GM12878 (cell line): ENCODE measurements around the gene HEPHL1. TPM values are rescaled to one million over a fixed set of nuclear protein-coding genes. Genes with fewer than 3 reads are reported as not detected.

ENCODE experiments used
- ATAC-seq: fragments of 200-7000 bp; cut with Tn5 transposase; 3 replicates; pipeline ENCODE4 v1.9.1; 2020; ENCODE audit warnings: mild to moderate bottlenecking, moderate library complexity
- BruUV-seq: library from RNA; stranded (reverse); fragments of 400-500 nt; replicated peaks from 2 replicates; lab custom pipeline; 2021; lab: Mats Ljungman, UMichigan
- CTCF ChIA-PET: fragments of 300-600 bp; sonication (Branson Sonifier 250); formaldehyde crosslinking; extraction: SDS; loops from one replicate; lab custom pipeline; 2021; ENCODE audit warnings: inconsistent platforms; lab: Yijun Ruan, JAX
- POLR2A ChIA-PET: fragments of 350-600 bp; formaldehyde crosslinking; extraction: SDS; loops from one replicate; lab custom pipeline; 2021; ENCODE audit warnings: inconsistent platforms; lab: Charles Lee
- RAD21 ChIA-PET: fragments of 300-600 bp; sonication (Branson Sonifier 250); formaldehyde crosslinking; loops from one replicate; lab custom pipeline; 2023; ENCODE audit warnings: antibody characterized with exemption; ENCODE audit not compliant: unreplicated experiment; lab: Charles Lee
- SMC1A ChIA-PET: fragments of 300-600 bp; sonication (Branson Sonifier 250); formaldehyde crosslinking; loops from one replicate; lab custom pipeline; 2023; ENCODE audit not compliant: unreplicated experiment, uncharacterized antibody; lab: Charles Lee
- DNase-seq: peaks from one replicate; pipeline ENCODE4 v3.0.0-alpha.2; 2011; ENCODE audit warnings: low read depth, low spot score
- FAIRE-seq: peaks from 3 replicates; lab custom pipeline; 2011; peaks lifted over from hg19 to GRCh38; lab: Jason Lieb, UNC
- H2AFZ ChIP-seq: 2 replicates; pipeline ENCODE4 v1.6.0; 2011; ENCODE audit warnings: low read depth, low read length, control low read depth; ENCODE audit not compliant: control insufficient read depth
- H3K27ac ChIP-seq: 2 replicates; pipeline ENCODE4 v1.5.1; 2011; ENCODE audit warnings: control low read depth; ENCODE audit not compliant: control insufficient read depth, insufficient read depth
- H3K27me3 ChIP-seq, 2 experiments: replicated peaks in 1 of 2; 2 replicates each; pipeline versions ENCODE4 v1.6.0 to v1.6.1; 2011; ENCODE audit warnings: low read length in 1 of 2; ENCODE audit not compliant: control insufficient read depth in 2 of 2, insufficient read depth in 2 of 2
- H3K36me3 ChIP-seq, 2 experiments: 2 replicates each; pipeline ENCODE4 v1.5.1; 2011; ENCODE audit warnings: low read length in 1 of 2; ENCODE audit not compliant: control insufficient read depth in 2 of 2, insufficient read depth in 2 of 2
- H3K4me1 ChIP-seq: 2 replicates; pipeline ENCODE4 v1.6.1; 2011; ENCODE audit warnings: mild to moderate bottlenecking, low read length, moderate library complexity, mixed read lengths; ENCODE audit not compliant: control insufficient read depth, insufficient read depth
- H3K4me2 ChIP-seq: 2 replicates; pipeline ENCODE4 v1.6.0; 2011; ENCODE audit warnings: control low read depth; ENCODE audit not compliant: control insufficient read depth, insufficient read depth
- H3K4me3 ChIP-seq: fragments of 200-600 bp; sonication (generic); 2 replicates; pipeline ENCODE4 v1.5.1; 2016
- H3K79me2 ChIP-seq: 2 replicates; pipeline ENCODE4 v1.6.0; 2011; ENCODE audit warnings: low read length; ENCODE audit not compliant: control insufficient read depth, insufficient read depth
- H3K9ac ChIP-seq: 2 replicates; pipeline ENCODE4 v1.8.0; 2011; ENCODE audit warnings: low read length, control low read depth, mixed read lengths; ENCODE audit not compliant: control insufficient read depth, insufficient read depth
- H3K9me3 ChIP-seq: replicated peaks from 3 replicates; pipeline ENCODE4 v1.5.1; 2011; ENCODE audit warnings: mild to moderate bottlenecking, low read length; ENCODE audit not compliant: control insufficient read depth, insufficient read depth
- H4K20me1 ChIP-seq: 2 replicates; pipeline ENCODE4 v1.6.0; 2011; ENCODE audit not compliant: control insufficient read depth, insufficient read depth
- KDM1A ChIP-seq: fragments of 200-600 bp; sonication (generic); IDR thresholded peaks from 2 replicates; pipeline ENCODE4 v1.6.1; 2016; ENCODE audit warnings: borderline replicate concordance
- RBBP5 ChIP-seq: fragments of 200-600 bp; sonication (generic); conservative IDR thresholded peaks from 2 replicates; pipeline ENCODE4 v1.6.1; 2016
- ZZZ3 ChIP-seq: IDR thresholded peaks from 2 replicates; pipeline ENCODE4 v1.6.1; 2011; ENCODE audit warnings: low read depth; ENCODE audit not compliant: control insufficient read depth, insufficient read length
- WGBS: methylation state at CpG from one replicate; pipeline ENCODE4 v1.1.6; 2016; ENCODE audit warnings: low lambda C conversion rate; ENCODE audit not compliant: insufficient replicate concordance, insufficient coverage; ENCODE audit errors: missing lambda C conversion rate; 5-methylcytosine and 5-hydroxymethylcytosine counted together
- in situ Hi-C: fragments of 300-500 bp; cut with MboI; formaldehyde crosslinking; loops from 9 replicates; pipeline ENCODE4 v1.14.3; 2018; ENCODE audit warnings: mixed read lengths
- intact Hi-C: fragments of 100-400 bp; cut with micrococcal nuclease; formaldehyde crosslinking; loops from one replicate; pipeline ENCODE4 v1.14.2; 2022; ENCODE audit not compliant: unreplicated experiment
- polyA plus RNA-seq, 11 experiments: library from polyadenylated mRNA; depleted of rRNA in 4 of 11; unstranded in 6 of 11; stranded (reverse) in 5 of 11; fragments of >200 nt; fragmentation: Nextera tagmentation in 4 of 11; fragmentation: Illumina TruSeq in 1 of 11; extraction: Ambion mirVana in 4 of 11; extraction: Trizol in 1 of 11; gene quantifications; 1 replicate in 1 of 11; 2 replicates in 10 of 11; pipeline versions ENCODE4 v1.2.1 to v1.2.3, GENCODE V29; 2011 to 2016; ENCODE audit warnings: inconsistent platforms in 2 of 11, missing spikeins in 2 of 11, low read depth in 1 of 11
- total RNA-seq, 4 experiments: library from RNA; depleted of rRNA in 3 of 4; stranded (reverse); fragments of >200 nt in 3 of 4; fragmentation: Illumina TruSeq in 1 of 4; extraction: Trizol in 1 of 4; gene quantifications; 2 replicates each; pipeline versions ENCODE4 v1.2.1 to v1.2.3, GENCODE V29; 2013 to 2021
- TF ChIP-seq, protein P1 (sequence below): fragments of 450-650 bp; conservative IDR thresholded peaks from 2 replicates; pipeline ENCODE4 v1.6.1; 2017; ENCODE audit warnings: mild to moderate bottlenecking, moderate library complexity
- TF ChIP-seq, protein P2 (sequence below): fragments of 450-650 bp; IDR thresholded peaks from 2 replicates; pipeline ENCODE4 v1.6.1; 2017; ENCODE audit warnings: mild to moderate bottlenecking, moderate library complexity
- TF ChIP-seq, protein P3 (sequence below): IDR thresholded peaks from 2 replicates; pipeline ENCODE4 v1.6.1; 2012; ENCODE audit warnings: mild to moderate bottlenecking, low read depth, low read length
- TF ChIP-seq, protein P4 (sequence below): IDR thresholded peaks from 2 replicates; pipeline ENCODE4 v1.6.1; 2011; ENCODE audit warnings: mild to moderate bottlenecking, low read depth, low read length, moderate library complexity; ENCODE audit not compliant: insufficient replicate concordance

Gene HEPHL1
- total and polyA plus RNA-seq, 10 of the 15 experiments (the other 5 are each of a cell fraction or from before 2014, with no cell fraction given): 0.02 to 0.08 (median 0.05) TPM; not detected in 6

DNA sequence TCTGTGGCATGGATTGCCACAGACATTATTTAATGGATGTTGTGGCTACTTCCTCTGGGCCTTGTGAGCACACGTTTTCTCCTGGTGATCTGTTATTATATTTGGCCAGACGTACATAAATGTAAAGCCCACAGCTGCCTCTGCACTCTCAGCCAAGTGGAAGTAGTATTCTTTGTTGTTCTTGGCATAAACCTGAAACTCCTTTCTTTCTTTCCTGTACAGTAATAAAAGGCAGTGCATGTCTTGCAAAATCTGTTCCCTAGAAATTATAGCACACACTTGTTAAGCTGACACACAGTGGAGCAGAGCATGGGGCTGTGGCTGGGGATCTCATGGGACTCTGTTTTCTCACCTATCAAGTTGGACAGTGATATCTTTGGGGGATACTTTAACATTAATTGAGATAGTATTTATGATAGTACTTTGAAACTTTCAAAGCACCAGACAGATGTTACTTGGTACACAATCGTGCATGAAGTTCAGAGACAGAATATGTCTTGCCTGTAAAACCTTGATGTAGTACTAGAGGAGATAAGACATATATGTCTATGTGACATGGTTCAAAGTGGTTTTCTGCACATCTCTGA is 128.4 kb downstream of the HEPHL1 start:
- FAIRE-seq (no peak), DNase-seq (no peak), ATAC-seq (no peak)
- Histone ChIP-seq H3K4me2 (no peak overlapping the region), H4K20me1 (no peaks in the 10 kb centered on the region), H3K79me2 (peaks cover 21% of the 10 kb centered on the region), H3K27me3 (no peaks in the 10 kb centered on the region), H3K4me1 (peaks cover 16% of the 10 kb centered on the region), H3K27ac (no peak overlapping the region), H3K4me3 (no peak overlapping the region), H3K9me3 (no peaks in the 10 kb centered on the region), H2AFZ (no peak overlapping the region), H3K9ac (no peak overlapping the region), H3K36me3 (peaks cover 5 to 7% of the 10 kb centered on the region in 2 experiments)
- ChIA-PET RAD21 (no interaction called here), POLR2A (no interaction called here), SMC1A (no interaction called here), CTCF (no interaction called here)
- no TSS peak for BruUV-seq
- in situ Hi-C loops: no loop called here
- TF ChIP-seq, protein P1, sequence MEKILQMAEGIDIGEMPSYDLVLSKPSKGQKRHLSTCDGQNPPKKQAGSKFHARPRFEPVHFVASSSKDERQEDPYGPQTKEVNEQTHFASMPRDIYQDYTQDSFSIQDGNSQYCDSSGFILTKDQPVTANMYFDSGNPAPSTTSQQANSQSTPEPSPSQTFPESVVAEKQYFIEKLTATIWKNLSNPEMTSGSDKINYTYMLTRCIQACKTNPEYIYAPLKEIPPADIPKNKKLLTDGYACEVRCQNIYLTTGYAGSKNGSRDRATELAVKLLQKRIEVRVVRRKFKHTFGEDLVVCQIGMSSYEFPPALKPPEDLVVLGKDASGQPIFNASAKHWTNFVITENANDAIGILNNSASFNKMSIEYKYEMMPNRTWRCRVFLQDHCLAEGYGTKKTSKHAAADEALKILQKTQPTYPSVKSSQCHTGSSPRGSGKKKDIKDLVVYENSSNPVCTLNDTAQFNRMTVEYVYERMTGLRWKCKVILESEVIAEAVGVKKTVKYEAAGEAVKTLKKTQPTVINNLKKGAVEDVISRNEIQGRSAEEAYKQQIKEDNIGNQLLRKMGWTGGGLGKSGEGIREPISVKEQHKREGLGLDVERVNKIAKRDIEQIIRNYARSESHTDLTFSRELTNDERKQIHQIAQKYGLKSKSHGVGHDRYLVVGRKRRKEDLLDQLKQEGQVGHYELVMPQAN: no peak
- TF ChIP-seq RBBP5 (no peak), KDM1A (no peak), ZZZ3 (no peak)
- TF ChIP-seq, protein P2, sequence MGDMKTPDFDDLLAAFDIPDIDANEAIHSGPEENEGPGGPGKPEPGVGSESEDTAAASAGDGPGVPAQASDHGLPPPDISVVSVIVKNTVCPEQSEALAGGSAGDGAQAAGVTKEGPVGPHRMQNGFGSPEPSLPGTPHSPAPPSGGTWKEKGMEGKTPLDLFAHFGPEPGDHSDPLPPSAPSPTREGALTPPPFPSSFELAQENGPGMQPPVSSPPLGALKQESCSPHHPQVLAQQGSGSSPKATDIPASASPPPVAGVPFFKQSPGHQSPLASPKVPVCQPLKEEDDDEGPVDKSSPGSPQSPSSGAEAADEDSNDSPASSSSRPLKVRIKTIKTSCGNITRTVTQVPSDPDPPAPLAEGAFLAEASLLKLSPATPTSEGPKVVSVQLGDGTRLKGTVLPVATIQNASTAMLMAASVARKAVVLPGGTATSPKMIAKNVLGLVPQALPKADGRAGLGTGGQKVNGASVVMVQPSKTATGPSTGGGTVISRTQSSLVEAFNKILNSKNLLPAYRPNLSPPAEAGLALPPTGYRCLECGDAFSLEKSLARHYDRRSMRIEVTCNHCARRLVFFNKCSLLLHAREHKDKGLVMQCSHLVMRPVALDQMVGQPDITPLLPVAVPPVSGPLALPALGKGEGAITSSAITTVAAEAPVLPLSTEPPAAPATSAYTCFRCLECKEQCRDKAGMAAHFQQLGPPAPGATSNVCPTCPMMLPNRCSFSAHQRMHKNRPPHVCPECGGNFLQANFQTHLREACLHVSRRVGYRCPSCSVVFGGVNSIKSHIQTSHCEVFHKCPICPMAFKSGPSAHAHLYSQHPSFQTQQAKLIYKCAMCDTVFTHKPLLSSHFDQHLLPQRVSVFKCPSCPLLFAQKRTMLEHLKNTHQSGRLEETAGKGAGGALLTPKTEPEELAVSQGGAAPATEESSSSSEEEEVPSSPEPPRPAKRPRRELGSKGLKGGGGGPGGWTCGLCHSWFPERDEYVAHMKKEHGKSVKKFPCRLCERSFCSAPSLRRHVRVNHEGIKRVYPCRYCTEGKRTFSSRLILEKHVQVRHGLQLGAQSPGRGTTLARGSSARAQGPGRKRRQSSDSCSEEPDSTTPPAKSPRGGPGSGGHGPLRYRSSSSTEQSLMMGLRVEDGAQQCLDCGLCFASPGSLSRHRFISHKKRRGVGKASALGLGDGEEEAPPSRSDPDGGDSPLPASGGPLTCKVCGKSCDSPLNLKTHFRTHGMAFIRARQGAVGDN: no peak
- TF ChIP-seq, protein P3, sequence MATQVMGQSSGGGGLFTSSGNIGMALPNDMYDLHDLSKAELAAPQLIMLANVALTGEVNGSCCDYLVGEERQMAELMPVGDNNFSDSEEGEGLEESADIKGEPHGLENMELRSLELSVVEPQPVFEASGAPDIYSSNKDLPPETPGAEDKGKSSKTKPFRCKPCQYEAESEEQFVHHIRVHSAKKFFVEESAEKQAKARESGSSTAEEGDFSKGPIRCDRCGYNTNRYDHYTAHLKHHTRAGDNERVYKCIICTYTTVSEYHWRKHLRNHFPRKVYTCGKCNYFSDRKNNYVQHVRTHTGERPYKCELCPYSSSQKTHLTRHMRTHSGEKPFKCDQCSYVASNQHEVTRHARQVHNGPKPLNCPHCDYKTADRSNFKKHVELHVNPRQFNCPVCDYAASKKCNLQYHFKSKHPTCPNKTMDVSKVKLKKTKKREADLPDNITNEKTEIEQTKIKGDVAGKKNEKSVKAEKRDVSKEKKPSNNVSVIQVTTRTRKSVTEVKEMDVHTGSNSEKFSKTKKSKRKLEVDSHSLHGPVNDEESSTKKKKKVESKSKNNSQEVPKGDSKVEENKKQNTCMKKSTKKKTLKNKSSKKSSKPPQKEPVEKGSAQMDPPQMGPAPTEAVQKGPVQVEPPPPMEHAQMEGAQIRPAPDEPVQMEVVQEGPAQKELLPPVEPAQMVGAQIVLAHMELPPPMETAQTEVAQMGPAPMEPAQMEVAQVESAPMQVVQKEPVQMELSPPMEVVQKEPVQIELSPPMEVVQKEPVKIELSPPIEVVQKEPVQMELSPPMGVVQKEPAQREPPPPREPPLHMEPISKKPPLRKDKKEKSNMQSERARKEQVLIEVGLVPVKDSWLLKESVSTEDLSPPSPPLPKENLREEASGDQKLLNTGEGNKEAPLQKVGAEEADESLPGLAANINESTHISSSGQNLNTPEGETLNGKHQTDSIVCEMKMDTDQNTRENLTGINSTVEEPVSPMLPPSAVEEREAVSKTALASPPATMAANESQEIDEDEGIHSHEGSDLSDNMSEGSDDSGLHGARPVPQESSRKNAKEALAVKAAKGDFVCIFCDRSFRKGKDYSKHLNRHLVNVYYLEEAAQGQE: no peak
- TF ChIP-seq, protein P4, sequence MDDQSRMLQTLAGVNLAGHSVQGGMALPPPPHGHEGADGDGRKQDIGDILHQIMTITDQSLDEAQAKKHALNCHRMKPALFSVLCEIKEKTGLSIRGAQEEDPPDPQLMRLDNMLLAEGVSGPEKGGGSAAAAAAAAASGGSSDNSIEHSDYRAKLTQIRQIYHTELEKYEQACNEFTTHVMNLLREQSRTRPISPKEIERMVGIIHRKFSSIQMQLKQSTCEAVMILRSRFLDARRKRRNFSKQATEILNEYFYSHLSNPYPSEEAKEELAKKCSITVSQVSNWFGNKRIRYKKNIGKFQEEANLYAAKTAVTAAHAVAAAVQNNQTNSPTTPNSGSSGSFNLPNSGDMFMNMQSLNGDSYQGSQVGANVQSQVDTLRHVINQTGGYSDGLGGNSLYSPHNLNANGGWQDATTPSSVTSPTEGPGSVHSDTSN: no peak
- intact Hi-C loops: no loop called here
- WGBS: 81% methylated on average over 3 of the region's 3 CpGs
